Measurements from ENCODE around the gene LLGL2.

The LLGL2 gene

GRCh38 chr17:75486951-75487350 is 38.5 kb upstream of the LLGL2 start:
- ATAC-seq (replicated peaks): no peak

GRCh38 chr17:75487351-75488070 is 38.0 kb upstream of the LLGL2 start:
- peaks cover 15 to 27% of the 10 kb centered on the region in 2 donors for H3K4me1 Mint-ChIP-seq (ENCODE audit: low read depth in 2 of 2)
- ATAC-seq (replicated peaks) (peak; percentile 93), DNase-seq (peak; percentile 18 to 44 (median 26))
- no peaks in the 10 kb centered on the region for H3K9me3 Mint-ChIP-seq
- H3K36me3 Mint-ChIP-seq (ENCODE audit: insufficient read depth): peaks cover 3% of the 10 kb centered on the region
- H3K4me3 Mint-ChIP-seq: peak overlapping the region; percentile 77 to 78
- peak overlapping the region; percentile 96 to 97 for H3K27ac Mint-ChIP-seq
- H3K27me3 Mint-ChIP-seq: no peaks in the 10 kb centered on the region

More at GRCh38 chr17:75486951-75487350, 38.5 kb upstream of the LLGL2 start:
- DNase-seq: no peak
- Mint-ChIP-seq H3K27me3 (no peaks in the 10 kb centered on the region), H3K4me3 (peak overlapping the region; percentile 77 to 78), H3K36me3 (ENCODE audit: insufficient read depth) (peaks cover 3% of the 10 kb centered on the region), H3K9me3 (no peaks in the 10 kb centered on the region), H3K27ac (peak overlapping the region; percentile 96 to 97), H3K4me1 (ENCODE audit: low read depth in 2 of 2) (peaks cover 15 to 27% of the 10 kb centered on the region in 2 donors)

- H3K9me3 Mint-ChIP-seq: no peaks in the 10 kb centered on the region
- peaks cover 15 to 22% of the 10 kb centered on the region in 2 donors for H3K4me1 Mint-ChIP-seq (ENCODE audit: low read depth in 2 of 2)
- peaks cover 3% of the 10 kb centered on the region for H3K36me3 Mint-ChIP-seq (ENCODE audit: insufficient read depth)
- no peak for ATAC-seq (replicated peaks)
- H3K27ac Mint-ChIP-seq: peak overlapping the region; percentile 96 to 97
- no peak for DNase-seq
- H3K27me3 Mint-ChIP-seq: no peaks in the 10 kb centered on the region
- peak overlapping the region; percentile 50 to 78 for H3K4me3 Mint-ChIP-seq
These were observed 36.6 kb upstream of the LLGL2 start for GRCh38 chr17:75488693-75489510.

- H3K27me3 Mint-ChIP-seq: no peaks in the 10 kb centered on the region
- H3K4me3 Mint-ChIP-seq: peak overlapping the region in 1 of 2 donors; percentile 21
- peaks cover 3% of the 10 kb centered on the region for H3K36me3 Mint-ChIP-seq (ENCODE audit: insufficient read depth)
- ATAC-seq (replicated peaks) (no peak), DNase-seq (no peak)
- H3K4me1 Mint-ChIP-seq (ENCODE audit: low read depth in 2 of 2): peaks cover 15 to 22% of the 10 kb centered on the region in 2 donors
- peak overlapping the region in 1 of 2 donors; percentile 59 for H3K27ac Mint-ChIP-seq
- H3K9me3 Mint-ChIP-seq: no peaks in the 10 kb centered on the region
These were observed 36.0 kb upstream of the LLGL2 start for GRCh38 chr17:75489511-75489955.

- Mint-ChIP-seq H3K4me1 (ENCODE audit: low read depth in 2 of 2) (peaks cover 15 to 22% of the 10 kb centered on the region in 2 donors), H3K36me3 (ENCODE audit: insufficient read depth) (peaks cover 6% of the 10 kb centered on the region), H3K27ac (peak overlapping the region in 1 of 2 donors; percentile 59), H3K27me3 (no peaks in the 10 kb centered on the region), H3K4me3 (no peak overlapping the region), H3K9me3 (no peaks in the 10 kb centered on the region)
- ATAC-seq (replicated peaks) (no peak), DNase-seq (no peak)
These were observed 35.2 kb upstream of the LLGL2 start for GRCh38 chr17:75490173-75490743.

- peak overlapping the region in 1 of 2 donors; percentile 32 for H3K27ac Mint-ChIP-seq
- no peaks in the 10 kb centered on the region for H3K9me3 Mint-ChIP-seq
- H3K27me3 Mint-ChIP-seq: no peaks in the 10 kb centered on the region
- no peak overlapping the region for H3K4me3 Mint-ChIP-seq
- peaks cover 15 to 22% of the 10 kb centered on the region in 2 donors for H3K4me1 Mint-ChIP-seq (ENCODE audit: low read depth in 2 of 2)
- no peak for ATAC-seq (replicated peaks)
- peaks cover 6% of the 10 kb centered on the region for H3K36me3 Mint-ChIP-seq (ENCODE audit: insufficient read depth)
- no peak for DNase-seq
These were observed 34.4 kb upstream of the LLGL2 start for GRCh38 chr17:75490953-75491649.

GRCh38 chr17:75491680-75492079 is 33.8 kb upstream of the LLGL2 start:
- peaks cover 12 to 17% of the 10 kb centered on the region in 2 donors for H3K4me1 Mint-ChIP-seq (ENCODE audit: low read depth in 2 of 2)
- no peak for DNase-seq

GRCh38 chr17:75492555-75493168 is 32.8 kb upstream of the LLGL2 start:
- peaks cover 2 to 9% of the 10 kb centered on the region in 2 donors for H3K4me1 Mint-ChIP-seq (ENCODE audit: low read depth in 2 of 2)
- no peaks in the 10 kb centered on the region for H3K9me3 Mint-ChIP-seq
- H3K36me3 Mint-ChIP-seq (ENCODE audit: insufficient read depth): peaks cover 6% of the 10 kb centered on the region
- H3K27ac Mint-ChIP-seq: peak overlapping the region; percentile 38 to 83
- ATAC-seq (replicated peaks) (no peak), DNase-seq (no peak)
- H3K27me3 Mint-ChIP-seq: no peaks in the 10 kb centered on the region
- no peak overlapping the region for H3K4me3 Mint-ChIP-seq

More at GRCh38 chr17:75491680-75492079, 33.8 kb upstream of the LLGL2 start:
- Mint-ChIP-seq H3K9me3 (no peaks in the 10 kb centered on the region), H3K27me3 (no peaks in the 10 kb centered on the region), H3K4me3 (no peak overlapping the region), H3K27ac (peak overlapping the region in 1 of 2 donors; percentile 32), H3K36me3 (ENCODE audit: insufficient read depth) (peaks cover 6% of the 10 kb centered on the region)
- no peak for ATAC-seq (replicated peaks)

GRCh38 chr17:75493476-75494129 is 31.9 kb upstream of the LLGL2 start:
- H3K36me3 Mint-ChIP-seq (ENCODE audit: insufficient read depth): peaks cover 6% of the 10 kb centered on the region
- ATAC-seq (replicated peaks): no peak
- no peaks in the 10 kb centered on the region for H3K27me3 Mint-ChIP-seq
- no peak overlapping the region for H3K27ac Mint-ChIP-seq
- H3K4me1 Mint-ChIP-seq (ENCODE audit: low read depth in 2 of 2): peaks cover 0 to 4% of the 10 kb centered on the region in 2 donors
- no peak for DNase-seq
- H3K4me3 Mint-ChIP-seq: no peak overlapping the region
- H3K9me3 Mint-ChIP-seq: no peaks in the 10 kb centered on the region

GRCh38 chr17:75494326-75494877 is 31.1 kb upstream of the LLGL2 start:
- Mint-ChIP-seq H3K27me3 (no peaks in the 10 kb centered on the region), H3K27ac (peak overlapping the region in 1 of 2 donors; percentile 59), H3K4me3 (no peak overlapping the region), H3K36me3 (ENCODE audit: insufficient read depth) (peaks cover 6% of the 10 kb centered on the region), H3K9me3 (no peaks in the 10 kb centered on the region), H3K4me1 (ENCODE audit: low read depth in 2 of 2) (peaks cover 0 to 2% of the 10 kb centered on the region in 2 donors)
- ATAC-seq (replicated peaks) (no peak), DNase-seq (no peak)

- Mint-ChIP-seq H3K27me3 (no peaks in the 10 kb centered on the region), H3K36me3 (ENCODE audit: insufficient read depth) (peaks cover 6% of the 10 kb centered on the region), H3K9me3 (no peaks in the 10 kb centered on the region), H3K27ac (no peak overlapping the region), H3K4me1 (ENCODE audit: low read depth in 2 of 2) (peaks cover 0 to 2% of the 10 kb centered on the region in 2 donors), H3K4me3 (no peak overlapping the region)
- no peak for DNase-seq
- ATAC-seq (replicated peaks): no peak
These were observed 29.5 kb upstream of the LLGL2 start for GRCh38 chr17:75496005-75496404.

Data from effector memory CD8-positive, alpha-beta T cell (primary cell).